ENCODE measurements around the gene TEDC1.

- TF ChIP-seq CTCF (optimal IDR thresholded peaks at IDR 0.05 in 1 of 3, IDR thresholded peaks at IDR 0.05 in 1 of 3, conservative IDR thresholded peaks at IDR 0.05 in 1 of 3; ENCODE audit: extremely low read depth in 1 of 3, insufficient read depth in 2 of 3, low read length in 3 of 3) (no peak), EZH2 (IDR thresholded peaks at IDR 0.05; ENCODE audit: low read length) (no peak)
Observed at GRCh38 chr14:105445901-105446845, 44.9 kb upstream of the TEDC1 start.

Measured in keratinocyte (primary cell).